H9 (cell line): ENCODE data around the gene FLT1. TPM values are rescaled to one million over a fixed set of nuclear protein-coding genes. Genes with fewer than 3 reads are reported as not detected.

Source experiments
- DNase-seq: peaks from one replicate; pipeline ENCODE4 v3.0.0-alpha.2; 2017
- H2AFZ ChIP-seq: one replicate; pipeline ENCODE4 v1.6.1; 2013; ENCODE audit warnings: mild to moderate bottlenecking, low read length, control low read depth, moderate library complexity
- H2AK5ac ChIP-seq: 2 replicates; pipeline ENCODE4 v1.6.1; 2013; ENCODE audit warnings: low read length, control low read depth, mixed read lengths; ENCODE audit not compliant: insufficient read length
- H2BK120ac ChIP-seq: one replicate; pipeline ENCODE4 v1.6.1; 2013; ENCODE audit warnings: low read depth, mild to moderate bottlenecking, low read length, control low read depth, inconsistent platforms; ENCODE audit not compliant: poor library complexity, severe bottlenecking
- H2BK12ac ChIP-seq: 2 replicates; pipeline ENCODE4 v1.6.1; 2013; ENCODE audit warnings: low read length, control low read depth, mixed read lengths, low read depth; ENCODE audit not compliant: insufficient read length
- H2BK15ac ChIP-seq: 2 replicates; pipeline ENCODE4 v1.6.1; 2013; ENCODE audit warnings: low read depth, low read length, control low read depth
- H2BK20ac ChIP-seq: one replicate; pipeline ENCODE4 v1.6.1; 2013; ENCODE audit warnings: low read depth, mild to moderate bottlenecking, low read length, control low read depth, inconsistent platforms; ENCODE audit not compliant: poor library complexity, severe bottlenecking
- H2BK5ac ChIP-seq: 2 replicates; pipeline ENCODE4 v1.6.1; 2013; ENCODE audit warnings: low read length, control low read depth, mixed read lengths; ENCODE audit not compliant: insufficient read length
- H3K14ac ChIP-seq: 2 replicates; pipeline ENCODE4 v1.6.1; 2013; ENCODE audit warnings: low read length, control low read depth; ENCODE audit not compliant: insufficient read depth
- H3K18ac ChIP-seq: 2 replicates; pipeline ENCODE4 v1.6.1; 2013; ENCODE audit warnings: low read depth, mild to moderate bottlenecking, mixed read lengths, low read length, control low read depth; ENCODE audit not compliant: insufficient read length
- H3K23ac ChIP-seq: 2 replicates; pipeline ENCODE4 v1.6.1; 2013; ENCODE audit warnings: low read length, control low read depth, mixed read lengths, low read depth; ENCODE audit not compliant: insufficient read length
- H3K23me2 ChIP-seq: 2 replicates; pipeline ENCODE4 v1.6.1; 2013; ENCODE audit warnings: low read depth, mild to moderate bottlenecking, mixed read lengths, low read length, control low read depth; ENCODE audit not compliant: insufficient read length, poor library complexity, severe bottlenecking
- H3K27ac ChIP-seq: 2 replicates; pipeline ENCODE4 v1.5.1; 2013; ENCODE audit warnings: low read length, control low read depth, mixed read lengths, low read depth; ENCODE audit not compliant: insufficient read length
- H3K27me3 ChIP-seq: 2 replicates; pipeline ENCODE4 v1.6.1; 2013; ENCODE audit warnings: low read length, control low read depth, inconsistent platforms; ENCODE audit not compliant: insufficient read depth
- H3K4ac ChIP-seq: 2 replicates; pipeline ENCODE4 v1.6.1; 2013; ENCODE audit warnings: low read depth, mild to moderate bottlenecking, control low read depth, inconsistent platforms, low read length, moderate library complexity
- H3K4me1 ChIP-seq: 2 replicates; pipeline ENCODE4 v1.6.1; 2013; ENCODE audit warnings: low read length, control low read depth, inconsistent platforms; ENCODE audit not compliant: insufficient read depth
- H3K4me2 ChIP-seq: 2 replicates; pipeline ENCODE4 v1.6.1; 2013; ENCODE audit warnings: low read length, control low read depth, mixed read lengths; ENCODE audit not compliant: insufficient read length, insufficient read depth
- H3K56ac ChIP-seq: 2 replicates; pipeline ENCODE4 v1.6.1; 2013; ENCODE audit warnings: low read depth, mild to moderate bottlenecking, mixed read lengths, low read length, control low read depth; ENCODE audit not compliant: insufficient read length
- H3K79me1 ChIP-seq: 2 replicates; pipeline ENCODE4 v1.6.1; 2013; ENCODE audit warnings: low read depth, mild to moderate bottlenecking, moderate library complexity, low read length, control low read depth, inconsistent platforms; ENCODE audit not compliant: insufficient read depth, poor library complexity, severe bottlenecking
- H3K79me2 ChIP-seq: 2 replicates; pipeline ENCODE4 v1.6.1; 2013; ENCODE audit warnings: low read length, control low read depth, inconsistent platforms; ENCODE audit not compliant: insufficient read depth
- H3K9ac ChIP-seq: 2 replicates; pipeline ENCODE4 v1.6.1; 2013; ENCODE audit warnings: low read length, control low read depth, mixed read lengths; ENCODE audit not compliant: insufficient read length; ENCODE audit errors: extremely low read depth
- H3K9me3 ChIP-seq: one replicate; pipeline ENCODE4 v1.6.1; 2013; ENCODE audit warnings: low read depth, low read length, inconsistent platforms; ENCODE audit not compliant: control insufficient read depth
- H3T11ph ChIP-seq: one replicate; pipeline ENCODE4 v1.6.1; 2013; ENCODE audit warnings: mild to moderate bottlenecking, low read length, control low read depth, inconsistent platforms
- H4K20me1 ChIP-seq: one replicate; pipeline ENCODE4 v1.6.1; 2013; ENCODE audit not compliant: control insufficient read depth, insufficient read length, insufficient read depth
- H4K5ac ChIP-seq: 2 replicates; pipeline ENCODE4 v1.6.1; 2013; ENCODE audit warnings: low read depth, mild to moderate bottlenecking, mixed read lengths, low read length, control low read depth; ENCODE audit not compliant: insufficient read length
- H4K8ac ChIP-seq: replicated peaks from 2 replicates; pipeline ENCODE4 v1.6.1; 2013; ENCODE audit warnings: low read length, control low read depth, mixed read lengths, low read depth; ENCODE audit not compliant: insufficient read length
- H4K91ac ChIP-seq: 2 replicates; pipeline ENCODE4 v1.6.1; 2013; ENCODE audit warnings: low read depth, mild to moderate bottlenecking, moderate library complexity, mixed read lengths, low read length, control low read depth; ENCODE audit not compliant: insufficient read length
- H3K27ac Mint-ChIP-seq, 3 experiments: 2 replicates in 2 of 3; 3 replicates in 1 of 3; pipeline ENCODE4 v1.8.0; 2020 to 2021; ENCODE audit warnings: mixed read lengths in 3 of 3, mild to moderate bottlenecking in 1 of 3, moderate library complexity in 1 of 3
- H3K27me3 Mint-ChIP-seq: 2 replicates; pipeline ENCODE4 v1.8.0; 2021; ENCODE audit warnings: low read depth, mild to moderate bottlenecking, moderate library complexity, mixed read lengths
- H3K36me3 Mint-ChIP-seq, 3 experiments: 2 replicates in 2 of 3; 3 replicates in 1 of 3; pipeline ENCODE4 v1.8.0; 2020 to 2021; ENCODE audit warnings: low read depth in 3 of 3, mixed read lengths in 3 of 3; ENCODE audit not compliant: insufficient read depth in 1 of 3
- H3K4me1 Mint-ChIP-seq, 2 experiments: 2 replicates each; pipeline ENCODE4 v1.8.0; 2020; ENCODE audit warnings: mixed read lengths in 2 of 2
- H3K4me3 Mint-ChIP-seq, 2 experiments: 2 replicates in 1 of 2; 3 replicates in 1 of 2; pipeline ENCODE4 v1.8.0; 2020 to 2021; ENCODE audit warnings: mild to moderate bottlenecking in 2 of 2, mixed read lengths in 2 of 2, moderate library complexity in 1 of 2
- H3K9me3 Mint-ChIP-seq, 2 experiments: 2 replicates in 1 of 2; 3 replicates in 1 of 2; pipeline ENCODE4 v1.8.0; 2020; ENCODE audit warnings: mild to moderate bottlenecking in 2 of 2, mixed read lengths in 2 of 2, moderate library complexity in 1 of 2
- WGBS: extraction: QIAGEN DNeasy Blood & Tissue Kit; methylation state at CpG from one replicate; pipeline ENCODE4 v1.1.7; 2013; ENCODE audit warnings: missing lambda C conversion rate, low lambda C conversion rate, mixed read lengths; ENCODE audit not compliant: insufficient read length; ENCODE audit errors: extremely low coverage; 5-methylcytosine and 5-hydroxymethylcytosine counted together
- total RNA-seq: library from RNA; stranded (reverse); gene quantifications from 2 replicates; pipeline ENCODE4 v1.2.1, GENCODE V29; 2021
- TF ChIP-seq, protein P1 (sequence below): fragments of 200-600 bp; sonication (generic); conservative IDR thresholded peaks from 3 replicates; pipeline ENCODE4 v1.8.0; 2021; ENCODE audit warnings: antibody characterized with exemption, mild to moderate bottlenecking

Gene FLT1
- total RNA-seq, 1 experiment from 2014 or later: 84.1 TPM

DNA sequence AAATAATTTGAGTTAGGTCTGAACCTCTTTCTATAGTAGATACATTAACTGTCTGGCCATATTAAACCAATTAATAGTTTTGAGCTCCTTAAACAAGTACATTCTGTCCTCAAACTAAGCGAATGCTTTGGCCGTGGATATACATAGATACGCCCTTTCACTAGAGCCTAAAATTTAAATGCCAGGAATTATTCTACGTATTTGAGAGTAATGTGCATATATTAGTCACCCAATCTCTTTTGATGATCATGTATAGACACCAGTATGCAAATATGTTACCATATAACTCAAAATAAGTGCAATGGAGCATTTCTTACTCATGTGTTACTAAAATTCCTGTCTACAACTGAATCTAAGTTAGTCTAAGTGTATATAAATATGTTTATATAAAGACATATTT lies 70.4 kb downstream of the FLT1 start:
- Histone ChIP-seq H3K23me2 (no peaks in the 10 kb centered on the region), H4K91ac (no peak overlapping the region), H3T11ph (no peak overlapping the region), H3K4me2 (no peak overlapping the region), H3K14ac (no peak overlapping the region), H3K27ac (no peak overlapping the region), H3K9me3 (no peaks in the 10 kb centered on the region), H3K18ac (no peak overlapping the region), H3K79me1 (peaks cover under 1% of the 10 kb centered on the region), H4K20me1 (no peaks in the 10 kb centered on the region), H2BK15ac (no peak overlapping the region), H2AK5ac (no peak overlapping the region), H3K9ac (no peak overlapping the region), H2BK12ac (no peak overlapping the region), H4K5ac (no peak overlapping the region), H3K4ac (no peak overlapping the region), H3K23ac (no peak overlapping the region), H2AFZ (no peak overlapping the region), H3K79me2 (no peaks in the 10 kb centered on the region), H4K8ac (no peak overlapping the region), H2BK20ac (no peak overlapping the region), H3K4me1 (peaks cover 2% of the 10 kb centered on the region; the same call in 1 of the 2 replicates), H2BK5ac (no peak overlapping the region), H2BK120ac (no peak overlapping the region), H3K27me3 (no peaks in the 10 kb centered on the region), H3K56ac (no peak overlapping the region)
- no peak for DNase-seq
- peaks cover 44 to 83% (median 79%) of the 10 kb centered on the region in 3 experiments for H3K36me3 Mint-ChIP-seq
- peaks cover 43 to 54% of the 10 kb centered on the region in 2 experiments for H3K4me1 Mint-ChIP-seq
- no peak overlapping the region for H3K27ac Mint-ChIP-seq
- whole genome bisulfite sequencing: no CpG with 5 or more reads among the region's 4 CpGs
- TF ChIP-seq, protein P1, sequence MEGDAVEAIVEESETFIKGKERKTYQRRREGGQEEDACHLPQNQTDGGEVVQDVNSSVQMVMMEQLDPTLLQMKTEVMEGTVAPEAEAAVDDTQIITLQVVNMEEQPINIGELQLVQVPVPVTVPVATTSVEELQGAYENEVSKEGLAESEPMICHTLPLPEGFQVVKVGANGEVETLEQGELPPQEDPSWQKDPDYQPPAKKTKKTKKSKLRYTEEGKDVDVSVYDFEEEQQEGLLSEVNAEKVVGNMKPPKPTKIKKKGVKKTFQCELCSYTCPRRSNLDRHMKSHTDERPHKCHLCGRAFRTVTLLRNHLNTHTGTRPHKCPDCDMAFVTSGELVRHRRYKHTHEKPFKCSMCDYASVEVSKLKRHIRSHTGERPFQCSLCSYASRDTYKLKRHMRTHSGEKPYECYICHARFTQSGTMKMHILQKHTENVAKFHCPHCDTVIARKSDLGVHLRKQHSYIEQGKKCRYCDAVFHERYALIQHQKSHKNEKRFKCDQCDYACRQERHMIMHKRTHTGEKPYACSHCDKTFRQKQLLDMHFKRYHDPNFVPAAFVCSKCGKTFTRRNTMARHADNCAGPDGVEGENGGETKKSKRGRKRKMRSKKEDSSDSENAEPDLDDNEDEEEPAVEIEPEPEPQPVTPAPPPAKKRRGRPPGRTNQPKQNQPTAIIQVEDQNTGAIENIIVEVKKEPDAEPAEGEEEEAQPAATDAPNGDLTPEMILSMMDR: no peak
- no peaks in the 10 kb centered on the region for H3K9me3 Mint-ChIP-seq
- no peak overlapping the region for H3K4me3 Mint-ChIP-seq
- H3K27me3 Mint-ChIP-seq: no peaks in the 10 kb centered on the region
